GM12875 (cell line): ENCODE measurements around the gene TTC34.

Experiments
- H3K4me3 ChIP-seq: one replicate; pipeline ENCODE4 v1.5.1; 2011; ENCODE audit warnings: low read depth, low read length, control low read depth
- CTCF ChIP-seq: IDR thresholded peaks from 2 replicates; pipeline ENCODE4 v1.5.1; 2011; ENCODE audit warnings: low read depth, mild to moderate bottlenecking, control low read depth, inconsistent platforms, low read length, moderate library complexity, borderline replicate concordance; ENCODE audit not compliant: insufficient read depth

TTC34 gene

GRCh38 chr1:2624735-2625300, 176.7 kb downstream of the TTC34 start:
- TF ChIP-seq CTCF: no peak

GRCh38 chr1:2623571-2624337, 177.7 kb downstream of the TTC34 start:
- no peak overlapping the region for H3K4me3 ChIP-seq
- no peak for TF ChIP-seq CTCF

More at GRCh38 chr1:2624735-2625300, 176.7 kb downstream of the TTC34 start:
- H3K4me3 ChIP-seq: no peak overlapping the region

- H3K4me3 ChIP-seq: no peak overlapping the region
- TF ChIP-seq CTCF: no peak
Observed at GRCh38 chr1:2617971-2618470, 183.5 kb downstream of the TTC34 start.

GRCh38 chr1:2614145-2614544, 187.3 kb downstream of the TTC34 start:
- TF ChIP-seq CTCF: no peak
- no peak overlapping the region for H3K4me3 ChIP-seq

- no peak overlapping the region for H3K4me3 ChIP-seq
- no peak for TF ChIP-seq CTCF
Observed at GRCh38 chr1:2612591-2613365, 188.7 kb downstream of the TTC34 start.

- H3K4me3 ChIP-seq: no peak overlapping the region
- TF ChIP-seq CTCF: no peak
Observed at GRCh38 chr1:2611621-2612437, 189.7 kb downstream of the TTC34 start.
